Measurements from ENCODE around the gene SLC40A1. TPM values are rescaled to one million over a fixed set of nuclear protein-coding genes. Genes with fewer than 3 reads are reported as not detected.

SLC40A1 gene
- total RNA-seq, 1 experiment from 2014 or later: not detected

DNA sequence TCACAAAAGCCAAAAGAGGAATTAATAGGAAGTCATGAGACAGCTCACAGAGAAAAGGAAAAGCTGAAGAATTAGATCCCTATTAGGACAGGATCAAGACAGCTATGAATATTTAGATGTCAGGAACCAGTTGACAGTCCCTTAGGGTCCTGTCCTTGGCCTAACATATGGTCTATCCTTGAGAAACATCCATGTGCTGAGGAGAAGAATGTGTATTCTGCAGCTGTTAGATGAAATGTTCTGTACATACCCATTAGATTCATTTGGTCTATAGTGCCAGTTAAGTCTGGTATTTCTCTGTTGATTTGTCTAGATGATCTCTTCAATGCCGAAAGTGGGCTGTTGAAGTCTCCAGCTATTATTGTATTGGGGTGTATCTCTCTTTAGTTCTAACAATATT lies 37.6 kb upstream of the SLC40A1 start:
- no peak overlapping the region for H3K9ac ChIP-seq (ENCODE audit: extremely low read depth, insufficient read length, low read length)
- no peak overlapping the region for H3K23ac ChIP-seq (ENCODE audit: insufficient read length, low read depth, low read length)
- no peak overlapping the region for H3K14ac ChIP-seq (ENCODE audit: insufficient read depth, low read length)
- no peaks in the 10 kb centered on the region for H3K36me3 Mint-ChIP-seq (ENCODE audit: insufficient read depth in 1 of 3, low read depth in 3 of 3)
- no peak overlapping the region for H2BK120ac ChIP-seq (ENCODE audit: low read depth, low read length, poor library complexity, severe bottlenecking)
- no peak overlapping the region for H3K27ac ChIP-seq (ENCODE audit: insufficient read length, low read depth, low read length)
- no peaks in the 10 kb centered on the region for H3K23me2 ChIP-seq (ENCODE audit: insufficient read length, low read depth, low read length, poor library complexity, severe bottlenecking)
- H3K4me2 ChIP-seq (ENCODE audit: insufficient read depth, insufficient read length, low read length): no peak overlapping the region
- WGBS (ENCODE audit: extremely low coverage, insufficient read length, low lambda C conversion rate): no CpG with 5 or more reads among the region's 1 CpG
- H2BK12ac ChIP-seq (ENCODE audit: insufficient read length, low read depth, low read length): no peak overlapping the region
- H3K79me1 ChIP-seq (ENCODE audit: insufficient read depth, low read depth, low read length, poor library complexity, severe bottlenecking): no peaks in the 10 kb centered on the region
- no peak overlapping the region for H4K5ac ChIP-seq (ENCODE audit: insufficient read length, low read depth, low read length)
- H3K9me3 Mint-ChIP-seq: no peaks in the 10 kb centered on the region
- H3K4me1 ChIP-seq (ENCODE audit: insufficient read depth, low read length): no peaks in the 10 kb centered on the region
- H3K4me1 Mint-ChIP-seq: no peaks in the 10 kb centered on the region
- no peaks in the 10 kb centered on the region for H4K20me1 ChIP-seq (ENCODE audit: control insufficient read depth, insufficient read depth, insufficient read length)
- H3K4ac ChIP-seq (ENCODE audit: low read depth, low read length): no peak overlapping the region
- H2AK5ac ChIP-seq (ENCODE audit: insufficient read length, low read length): no peak overlapping the region
- H3T11ph ChIP-seq (ENCODE audit: low read length): no peak overlapping the region
- H2AFZ ChIP-seq (ENCODE audit: low read length): no peak overlapping the region
- H4K91ac ChIP-seq (ENCODE audit: insufficient read length, low read depth, low read length): no peak overlapping the region
- TF ChIP-seq, protein P1, sequence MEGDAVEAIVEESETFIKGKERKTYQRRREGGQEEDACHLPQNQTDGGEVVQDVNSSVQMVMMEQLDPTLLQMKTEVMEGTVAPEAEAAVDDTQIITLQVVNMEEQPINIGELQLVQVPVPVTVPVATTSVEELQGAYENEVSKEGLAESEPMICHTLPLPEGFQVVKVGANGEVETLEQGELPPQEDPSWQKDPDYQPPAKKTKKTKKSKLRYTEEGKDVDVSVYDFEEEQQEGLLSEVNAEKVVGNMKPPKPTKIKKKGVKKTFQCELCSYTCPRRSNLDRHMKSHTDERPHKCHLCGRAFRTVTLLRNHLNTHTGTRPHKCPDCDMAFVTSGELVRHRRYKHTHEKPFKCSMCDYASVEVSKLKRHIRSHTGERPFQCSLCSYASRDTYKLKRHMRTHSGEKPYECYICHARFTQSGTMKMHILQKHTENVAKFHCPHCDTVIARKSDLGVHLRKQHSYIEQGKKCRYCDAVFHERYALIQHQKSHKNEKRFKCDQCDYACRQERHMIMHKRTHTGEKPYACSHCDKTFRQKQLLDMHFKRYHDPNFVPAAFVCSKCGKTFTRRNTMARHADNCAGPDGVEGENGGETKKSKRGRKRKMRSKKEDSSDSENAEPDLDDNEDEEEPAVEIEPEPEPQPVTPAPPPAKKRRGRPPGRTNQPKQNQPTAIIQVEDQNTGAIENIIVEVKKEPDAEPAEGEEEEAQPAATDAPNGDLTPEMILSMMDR (conservative IDR thresholded peaks at IDR 0.05): no peak
- H3K56ac ChIP-seq (ENCODE audit: insufficient read length, low read depth, low read length): no peak overlapping the region
- no peak overlapping the region for H2BK15ac ChIP-seq (ENCODE audit: low read depth, low read length)
- H3K27ac Mint-ChIP-seq: no peak overlapping the region
- H3K27me3 Mint-ChIP-seq (ENCODE audit: low read depth): no peaks in the 10 kb centered on the region
- H2BK5ac ChIP-seq (ENCODE audit: insufficient read length, low read length): no peak overlapping the region
- no peak overlapping the region for H2BK20ac ChIP-seq (ENCODE audit: low read depth, low read length, poor library complexity, severe bottlenecking)
- no peaks in the 10 kb centered on the region for H3K27me3 ChIP-seq (ENCODE audit: insufficient read depth, low read length)
- H3K79me2 ChIP-seq (ENCODE audit: insufficient read depth, low read length): no peaks in the 10 kb centered on the region
- H4K8ac ChIP-seq (replicated peaks; ENCODE audit: insufficient read length, low read depth, low read length): no peak overlapping the region
- no peak for DNase-seq
- H3K4me3 Mint-ChIP-seq: no peak overlapping the region
- no peak overlapping the region for H3K18ac ChIP-seq (ENCODE audit: insufficient read length, low read depth, low read length)
- no peaks in the 10 kb centered on the region for H3K9me3 ChIP-seq (ENCODE audit: control insufficient read depth, low read depth, low read length)
